Measurements from ENCODE around the gene SIGLEC9.
"Not testable (repeated sequence)": the region's sequence is repeated elsewhere in the genome, so short reads cannot be mapped to it uniquely, and the experiment has no call there.

Gene SIGLEC9

GRCh38 chr19:51125421-51126075, 842 bp downstream of the SIGLEC9 start:
- no peak for DNase-seq

DNA sequence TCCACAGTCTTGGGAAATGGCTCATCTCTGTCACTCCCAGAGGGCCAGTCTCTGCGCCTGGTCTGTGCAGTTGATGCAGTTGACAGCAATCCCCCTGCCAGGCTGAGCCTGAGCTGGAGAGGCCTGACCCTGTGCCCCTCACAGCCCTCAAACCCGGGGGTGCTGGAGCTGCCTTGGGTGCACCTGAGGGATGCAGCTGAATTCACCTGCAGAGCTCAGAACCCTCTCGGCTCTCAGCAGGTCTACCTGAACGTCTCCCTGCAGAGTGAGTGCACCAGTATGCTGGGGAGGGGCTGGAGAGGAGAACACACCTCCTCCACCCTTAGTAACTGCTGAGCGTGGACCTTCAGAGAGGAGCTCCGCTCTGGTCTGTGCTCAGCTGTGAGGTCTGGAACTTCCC, 2.3 kb downstream of the SIGLEC9 start:
- DNase-seq: no peak

- peak; percentile 84 for DNase-seq
Observed at GRCh38 chr19:51127755-51128154, 3.0 kb downstream of the SIGLEC9 start.

GRCh38 chr19:51128227-51128626, 3.5 kb downstream of the SIGLEC9 start:
- DNase-seq: no peak

GRCh38 chr19:51129716-51130115, 5.0 kb downstream of the SIGLEC9 start:
- no peak for DNase-seq

- peak; percentile 63 for DNase-seq
Observed at GRCh38 chr19:51131780-51132680, 7.3 kb downstream of the SIGLEC9 start.

DNA sequence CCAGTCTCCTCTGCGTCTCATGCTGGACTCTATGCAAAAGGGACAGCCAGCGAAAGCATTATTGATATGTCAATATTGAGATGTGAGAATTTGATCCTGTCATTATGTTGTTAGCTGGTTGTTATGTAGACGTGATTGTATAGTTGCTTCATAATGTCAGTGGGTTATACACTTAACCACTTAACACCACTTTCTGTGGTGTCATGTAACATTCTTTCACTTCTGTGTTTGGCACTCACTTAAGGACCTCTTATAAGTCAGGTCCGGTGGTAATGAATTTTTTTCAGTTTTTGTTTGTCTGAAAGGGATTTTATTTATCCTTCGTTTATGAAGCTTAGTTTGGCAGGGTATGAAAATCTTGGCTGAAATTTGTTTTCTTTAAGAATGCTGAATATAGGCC, 10.3 kb downstream of the SIGLEC9 start:
- no peak for DNase-seq

- DNase-seq: no peak
Observed at GRCh38 chr19:51135986-51136762, 11.5 kb downstream of the SIGLEC9 start.

DNA sequence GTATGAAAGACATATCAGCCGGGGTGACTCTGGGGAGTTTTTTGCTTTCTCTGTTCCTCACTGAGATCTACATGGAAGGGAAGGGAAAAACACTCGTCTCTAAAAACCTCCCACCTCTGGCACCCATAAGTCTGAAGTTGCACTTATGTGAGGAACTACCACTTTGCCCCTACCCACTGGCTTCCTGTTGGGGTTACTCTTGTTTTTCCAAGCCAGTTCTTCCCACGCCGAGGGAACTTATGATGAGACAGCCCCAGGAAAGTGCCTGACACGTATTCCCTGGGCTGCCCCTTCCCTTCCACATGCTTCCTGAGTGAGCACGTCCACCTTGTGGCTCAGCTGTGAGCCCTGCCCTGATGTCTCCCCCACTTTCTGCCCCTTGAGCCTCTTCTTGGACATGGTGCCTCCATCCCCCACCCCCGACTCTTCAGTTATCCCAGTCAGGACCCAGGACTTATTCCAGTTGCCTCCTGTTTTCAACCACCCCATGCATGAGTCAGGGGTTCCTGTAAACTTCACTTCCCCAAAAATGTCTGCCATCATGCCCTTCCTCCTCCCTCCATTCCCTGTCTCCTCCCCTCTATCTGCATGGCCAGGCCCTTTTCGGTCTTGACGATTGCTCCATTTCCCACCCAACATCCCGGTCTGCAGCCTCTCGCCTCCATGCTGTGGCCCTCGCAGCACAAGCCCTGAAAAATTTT, 12.3 kb downstream of the SIGLEC9 start:
- peak; percentile 76 for DNase-seq

- DNase-seq: no peak
Observed at GRCh38 chr19:51137792-51138425, 13.2 kb downstream of the SIGLEC9 start.

GRCh38 chr19:51138549-51138979, 13.9 kb downstream of the SIGLEC9 start:
- no peak for DNase-seq

- DNase-seq: peak; percentile 62
Observed at GRCh38 chr19:51139299-51140014, 14.8 kb downstream of the SIGLEC9 start.

GRCh38 chr19:51140441-51140840, 15.7 kb downstream of the SIGLEC9 start:
- DNase-seq: no peak

GRCh38 chr19:51141181-51141580, 16.5 kb downstream of the SIGLEC9 start:
- DNase-seq: no peak

GRCh38 chr19:51142119-51142518, 17.4 kb downstream of the SIGLEC9 start, which contains the start of gene SIGLEC7:
Gene SIGLEC7 (plus strand): TSS chr19:51142301. CDS start chr19:51142370, 69 bp downstream.
- DNase-seq: no peak

DNA sequence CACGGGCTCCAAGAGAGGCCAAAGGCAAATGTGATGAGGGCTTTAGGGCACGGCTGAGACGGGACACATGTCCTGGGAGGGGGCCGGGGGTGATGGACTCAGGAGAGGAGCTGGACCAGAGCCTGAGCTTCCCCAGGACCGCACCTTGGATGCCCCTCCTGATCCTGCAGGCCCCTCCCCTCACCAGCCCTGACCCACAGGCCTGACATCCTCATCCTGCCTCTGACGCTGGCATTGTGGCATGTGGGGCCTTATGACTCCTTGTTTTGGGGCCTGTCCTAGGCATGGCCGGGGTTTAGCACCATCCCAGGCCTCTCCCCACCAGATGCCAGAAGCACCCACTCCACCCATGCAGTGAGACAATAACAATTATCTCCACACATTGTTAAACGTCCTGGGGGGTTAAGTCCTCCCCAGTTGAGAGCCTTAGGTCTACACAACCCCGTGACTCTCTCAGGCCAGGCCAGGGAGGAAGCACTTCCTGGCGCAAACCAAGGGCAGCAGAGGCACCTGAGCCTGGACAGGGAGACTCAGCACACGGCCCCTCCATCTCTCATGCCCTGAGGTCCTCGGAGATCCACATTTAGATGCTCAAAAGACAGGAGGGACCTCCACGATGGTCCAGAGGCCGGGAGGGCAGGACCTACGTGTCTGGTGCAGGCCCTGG, 18.2 kb downstream of the SIGLEC9 start:
- not testable (repeated sequence) for DNase-seq

DNA sequence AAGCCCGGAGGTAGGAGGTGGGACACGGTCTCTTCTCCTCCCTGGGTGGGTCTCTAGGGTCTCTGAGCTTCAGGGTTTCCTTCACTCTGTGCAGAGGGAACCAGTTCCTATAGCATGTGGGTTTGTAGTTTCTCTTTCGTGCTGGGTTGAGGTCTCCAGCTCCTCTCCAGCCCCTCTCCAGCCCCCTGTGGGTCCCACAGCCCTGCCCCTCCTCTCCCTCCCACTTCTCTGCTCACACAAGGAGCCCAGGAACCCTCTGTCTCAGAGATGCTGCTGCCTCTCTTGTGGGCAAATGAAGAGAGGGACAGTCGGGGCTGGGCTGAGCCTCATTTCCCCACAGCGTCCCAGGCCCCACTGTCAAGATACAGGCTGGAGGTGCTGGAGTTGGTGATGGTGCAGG, 18.8 kb downstream of the SIGLEC9 start:
- DNase-seq: no peak

- DNase-seq: no peak
Observed at GRCh38 chr19:51144482-51145045, 19.9 kb downstream of the SIGLEC9 start.

DNA sequence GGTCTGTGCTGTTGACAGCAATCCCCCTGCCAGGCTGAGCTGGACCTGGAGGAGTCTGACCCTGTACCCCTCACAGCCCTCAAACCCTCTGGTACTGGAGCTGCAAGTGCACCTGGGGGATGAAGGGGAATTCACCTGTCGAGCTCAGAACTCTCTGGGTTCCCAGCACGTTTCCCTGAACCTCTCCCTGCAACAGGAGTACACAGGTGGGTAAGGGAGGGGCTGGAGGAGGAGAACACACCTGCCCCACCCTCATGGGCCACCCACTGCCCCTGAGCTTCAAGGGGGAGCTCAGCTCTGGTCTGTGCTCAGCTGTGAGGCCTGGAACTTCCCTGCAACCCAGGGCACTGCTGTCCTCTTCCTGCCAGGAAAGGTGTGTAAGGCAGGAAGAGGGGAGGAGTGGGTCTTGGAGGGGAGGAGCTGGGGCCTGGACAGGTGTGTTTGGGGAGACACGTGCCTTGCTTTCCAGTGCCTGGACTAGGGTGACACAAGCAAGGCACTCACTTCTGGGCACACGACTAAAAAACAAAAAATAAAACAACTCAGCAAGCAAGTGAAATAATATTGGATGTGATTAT, 21.3 kb downstream of the SIGLEC9 start:
- DNase-seq: no peak

GRCh38 chr19:51146751-51147150, 22.0 kb downstream of the SIGLEC9 start:
- no peak for DNase-seq
